CD14-positive monocyte (primary cell): ENCODE measurements around the gene PRTFDC1. TPM values are rescaled to one million over a fixed set of nuclear protein-coding genes. Genes with fewer than 3 reads are reported as not detected.

ENCODE experiments used
- DNase-seq, 3 donors: peaks; one replicate each; pipeline ENCODE4 v3.0.0-alpha.2; 2011 to 2022
- H2AFZ ChIP-seq: 2 replicates; pipeline ENCODE4 v1.6.0; 2012; ENCODE audit warnings: mild to moderate bottlenecking, low read depth, low read length, inconsistent platforms; ENCODE audit not compliant: insufficient read depth, poor library complexity, severe bottlenecking
- H3K27ac ChIP-seq, 2 donors: 1 replicate in 1 of 2; 2 replicates in 1 of 2; pipeline ENCODE4 v1.5.1; 2012 to 2013; ENCODE audit warnings: low read length in 2 of 2, control low read depth in 1 of 2, inconsistent platforms in 1 of 2, low read depth in 1 of 2, mild to moderate bottlenecking in 1 of 2
- H3K27me3 ChIP-seq, 2 donors: one replicate each; pipeline versions ENCODE4 v1.6.0 to v1.6.1; 2011 to 2013; ENCODE audit warnings: low read length in 2 of 2; ENCODE audit not compliant: control insufficient read depth in 2 of 2, insufficient read depth in 2 of 2
- H3K36me3 ChIP-seq, 2 donors: replicated peaks in 1 of 2; 1 replicate in 1 of 2; 2 replicates in 1 of 2; pipeline versions ENCODE4 v1.5.1 to v1.6.1; 2012 to 2013; ENCODE audit warnings: low read length in 2 of 2, control low read depth in 1 of 2, inconsistent platforms in 1 of 2, mild to moderate bottlenecking in 1 of 2; ENCODE audit not compliant: insufficient read depth in 2 of 2, control insufficient read depth in 1 of 2
- H3K4me1 ChIP-seq, 2 donors: 1 replicate in 1 of 2; 2 replicates in 1 of 2; pipeline versions ENCODE4 v1.5.1 to v1.6.1; 2012 to 2013; ENCODE audit warnings: low read length in 2 of 2, control low read depth in 1 of 2, inconsistent platforms in 1 of 2, mild to moderate bottlenecking in 1 of 2, moderate library complexity in 1 of 2; ENCODE audit not compliant: insufficient read depth in 2 of 2, control insufficient read depth in 1 of 2
- H3K4me2 ChIP-seq: replicated peaks from 2 replicates; pipeline ENCODE3; 2012; ENCODE audit warnings: low read length, moderate library complexity, mild to moderate bottlenecking; ENCODE audit not compliant: poor library complexity, severe bottlenecking; ENCODE audit errors: extremely low read depth
- H3K4me3 ChIP-seq, 3 experiments: fragments of 200-600 bp in 1 of 3; sonication (generic) in 1 of 3; replicated peaks in 1 of 3; 1 replicate in 2 of 3; 2 replicates in 1 of 3; pipeline ENCODE4 v1.5.1; 2011 to 2013; ENCODE audit warnings: low read length in 3 of 3, mild to moderate bottlenecking in 3 of 3, control low read depth in 2 of 3, low read depth in 2 of 3, inconsistent platforms in 1 of 3, moderate library complexity in 1 of 3
- H3K79me2 ChIP-seq: 2 replicates; pipeline ENCODE4 v1.6.0; 2012; ENCODE audit warnings: mild to moderate bottlenecking, control low read depth, inconsistent platforms, low read length, moderate library complexity; ENCODE audit not compliant: insufficient read depth
- H3K9ac ChIP-seq: 2 replicates; pipeline ENCODE4 v1.6.0; 2017; ENCODE audit warnings: low read length, mild to moderate bottlenecking; ENCODE audit not compliant: insufficient read depth, poor library complexity, severe bottlenecking
- H3K9me3 ChIP-seq, 2 donors: replicated peaks in 1 of 2; 1 replicate in 1 of 2; 2 replicates in 1 of 2; pipeline versions ENCODE4 v1.5.1 to v1.6.1; 2012 to 2013; ENCODE audit warnings: low read length in 2 of 2, control low read depth in 1 of 2; ENCODE audit not compliant: control insufficient read depth in 1 of 2, insufficient read depth in 1 of 2
- H4K20me1 ChIP-seq: 2 replicates; pipeline ENCODE4 v1.6.0; 2012; ENCODE audit warnings: mild to moderate bottlenecking, low read length, control low read depth, moderate library complexity; ENCODE audit not compliant: insufficient read depth
- H3K27ac Mint-ChIP-seq, 7 donors: one replicate each; pipeline ENCODE4 v1.8.0; 2020; ENCODE audit warnings: mild to moderate bottlenecking in 7 of 7, mixed read lengths in 7 of 7, moderate library complexity in 6 of 7, inconsistent platforms in 2 of 7
- H3K27me3 Mint-ChIP-seq, 3 donors: one replicate each; pipeline ENCODE4 v1.8.0; 2021 to 2022; ENCODE audit warnings: low read depth in 3 of 3, mild to moderate bottlenecking in 3 of 3, mixed read lengths in 3 of 3, moderate library complexity in 3 of 3, inconsistent platforms in 1 of 3
- H3K36me3 Mint-ChIP-seq, 2 donors: one replicate each; pipeline ENCODE4 v1.8.0; 2020; ENCODE audit warnings: mixed read lengths in 2 of 2, inconsistent platforms in 1 of 2, mild to moderate bottlenecking in 1 of 2
- H3K4me1 Mint-ChIP-seq: one replicate; pipeline ENCODE4 v1.8.0; 2020; ENCODE audit warnings: mild to moderate bottlenecking, mixed read lengths
- H3K4me3 Mint-ChIP-seq, 2 donors: one replicate each; pipeline ENCODE4 v1.8.0; 2020; ENCODE audit warnings: mild to moderate bottlenecking in 2 of 2, mixed read lengths in 2 of 2, moderate library complexity in 1 of 2
- H3K9me3 Mint-ChIP-seq, 7 donors: one replicate each; pipeline ENCODE4 v1.8.0; 2020 to 2022; ENCODE audit warnings: mixed read lengths in 7 of 7, mild to moderate bottlenecking in 6 of 7, moderate library complexity in 6 of 7, inconsistent platforms in 2 of 7
- WGBS: methylation state at CpG from one replicate; pipeline ENCODE4 v1.1.5; 2013; ENCODE audit warnings: missing lambda C conversion rate; ENCODE audit not compliant: insufficient coverage; 5-methylcytosine and 5-hydroxymethylcytosine counted together
- intact Hi-C, 2 donors: fragments of 100-400 bp; cut with micrococcal nuclease; formaldehyde crosslinking; loops; one replicate each; pipeline versions ENCODE4 v1.15.0 to v1.15.1; 2023
- polyA plus RNA-seq, 3 donors: library from polyadenylated mRNA; depleted of rRNA in 1 of 3; unstranded in 2 of 3; stranded (reverse) in 1 of 3; fragments of 300-500 nt in 2 of 3; fragments of >200 nt in 1 of 3; fragmentation: Illumina TruSeq in 2 of 3; gene quantifications; 1 replicate in 2 of 3; 2 replicates in 1 of 3; pipeline ENCODE4 v1.2.3, GENCODE V29; 2012 to 2021
- TF ChIP-seq, protein P1 (sequence below): fragments of 200-600 bp; IDR thresholded peaks from one replicate; pipeline ENCODE4 v1.8.0; 2022; ENCODE audit warnings: antibody characterized with exemption, mild to moderate bottlenecking

Gene PRTFDC1
- polyA plus RNA-seq, 3 donors, result not detected

DNA sequence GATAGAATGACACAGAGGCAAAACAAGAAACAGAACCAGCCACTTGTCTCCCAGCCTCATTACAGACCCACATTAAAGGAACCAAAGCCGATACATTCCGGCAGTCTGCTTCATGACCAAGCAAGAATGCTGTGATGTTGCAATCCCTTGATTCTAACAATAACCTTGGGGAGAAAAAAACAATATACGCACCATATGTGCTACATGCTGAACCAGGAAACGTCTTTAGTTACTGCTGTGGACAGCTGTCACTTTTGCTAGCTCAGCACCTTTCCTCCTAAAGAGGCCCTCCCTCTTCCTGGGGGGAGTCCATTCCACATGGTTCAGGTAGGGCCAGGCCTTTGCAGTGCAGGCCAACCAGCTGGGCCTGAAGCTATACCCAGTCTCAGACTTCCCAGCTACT lies 79.1 kb downstream of the PRTFDC1 start:
- TF ChIP-seq, protein P1, sequence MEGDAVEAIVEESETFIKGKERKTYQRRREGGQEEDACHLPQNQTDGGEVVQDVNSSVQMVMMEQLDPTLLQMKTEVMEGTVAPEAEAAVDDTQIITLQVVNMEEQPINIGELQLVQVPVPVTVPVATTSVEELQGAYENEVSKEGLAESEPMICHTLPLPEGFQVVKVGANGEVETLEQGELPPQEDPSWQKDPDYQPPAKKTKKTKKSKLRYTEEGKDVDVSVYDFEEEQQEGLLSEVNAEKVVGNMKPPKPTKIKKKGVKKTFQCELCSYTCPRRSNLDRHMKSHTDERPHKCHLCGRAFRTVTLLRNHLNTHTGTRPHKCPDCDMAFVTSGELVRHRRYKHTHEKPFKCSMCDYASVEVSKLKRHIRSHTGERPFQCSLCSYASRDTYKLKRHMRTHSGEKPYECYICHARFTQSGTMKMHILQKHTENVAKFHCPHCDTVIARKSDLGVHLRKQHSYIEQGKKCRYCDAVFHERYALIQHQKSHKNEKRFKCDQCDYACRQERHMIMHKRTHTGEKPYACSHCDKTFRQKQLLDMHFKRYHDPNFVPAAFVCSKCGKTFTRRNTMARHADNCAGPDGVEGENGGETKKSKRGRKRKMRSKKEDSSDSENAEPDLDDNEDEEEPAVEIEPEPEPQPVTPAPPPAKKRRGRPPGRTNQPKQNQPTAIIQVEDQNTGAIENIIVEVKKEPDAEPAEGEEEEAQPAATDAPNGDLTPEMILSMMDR, result no peak
- Mint-ChIP-seq H3K4me3 (peak overlapping the region in 1 of 2 donors; percentile 36), H3K4me1 (peaks cover 24% of the 10 kb centered on the region), H3K36me3 (no peaks in the 10 kb centered on the region), H3K27ac (peak overlapping the region; percentile 75 to 82 (median 76)), H3K9me3 (peaks cover 2 to 14% (median 4%) of the 10 kb centered on the region in 7 donors), H3K27me3 (peaks cover 0 to 5% (median 2%) of the 10 kb centered on the region in 3 donors)
- H3K4me3 ChIP-seq, result peak overlapping the region in 1 of 3 experiments; percentile 6
- H3K27me3 ChIP-seq, result no peaks in the 10 kb centered on the region
- intact Hi-C loops, result no loop called here
- peak overlapping the region; percentile 49 to 75 for H3K27ac ChIP-seq
- peaks cover 6 to 10% of the 10 kb centered on the region in 2 donors for H3K9me3 ChIP-seq
- WGBS, result 0% methylated on average over 2 of the region's 4 CpGs
- H4K20me1 ChIP-seq, result no peaks in the 10 kb centered on the region
- H2AFZ ChIP-seq, result peak overlapping the region; percentile 37
- H3K4me1 ChIP-seq, result peaks cover 13 to 15% of the 10 kb centered on the region in 2 donors
- H3K9ac ChIP-seq, result no peak overlapping the region
- peak overlapping the region; percentile 35 for H3K4me2 ChIP-seq
- no peaks in the 10 kb centered on the region for H3K36me3 ChIP-seq
- H3K79me2 ChIP-seq, result no peaks in the 10 kb centered on the region
- peak; percentile 77 to 84 (median 79) for DNase-seq

DNA sequence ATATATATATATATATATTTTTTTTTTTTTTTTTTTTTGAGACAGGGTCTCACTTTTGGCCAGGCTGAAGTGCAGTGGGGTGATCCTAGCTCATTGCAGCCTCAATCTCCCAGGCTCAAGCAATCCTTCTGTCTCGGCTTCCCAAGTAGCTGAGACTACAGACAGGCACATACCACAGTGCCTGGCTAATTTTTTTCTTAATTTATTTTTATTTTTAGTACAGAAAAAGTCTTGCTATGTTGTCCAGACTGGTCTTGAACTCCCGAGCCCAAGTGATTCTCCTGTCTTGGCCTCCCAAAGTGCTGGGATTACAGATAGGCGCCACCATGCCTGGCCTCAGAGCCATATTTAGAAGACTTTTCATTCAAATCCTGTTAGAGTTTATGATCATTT lies 79.6 kb downstream of the PRTFDC1 start:
- no peak for DNase-seq
- Mint-ChIP-seq H3K27ac (peak overlapping the region; percentile 66 to 82 (median 75)), H3K9me3 (peaks cover 2 to 14% (median 4%) of the 10 kb centered on the region in 7 donors), H3K4me3 (peak overlapping the region in 1 of 2 donors; percentile 36), H3K4me1 (peaks cover 24% of the 10 kb centered on the region), H3K36me3 (no peaks in the 10 kb centered on the region), H3K27me3 (peaks cover 0 to 4% (median 2%) of the 10 kb centered on the region in 3 donors)
- Histone ChIP-seq H3K36me3 (no peaks in the 10 kb centered on the region), H3K4me1 (peaks cover 13 to 15% of the 10 kb centered on the region in 2 donors), H3K9me3 (peaks cover 6 to 10% of the 10 kb centered on the region in 2 donors), H3K79me2 (no peaks in the 10 kb centered on the region), H3K4me2 (peak overlapping the region; percentile 35), H3K27me3 (no peaks in the 10 kb centered on the region), H3K4me3 (peak overlapping the region in 1 of 3 experiments; percentile 6), H4K20me1 (no peaks in the 10 kb centered on the region), H3K9ac (no peak overlapping the region), H2AFZ (peak overlapping the region; percentile 37), H3K27ac (peak overlapping the region; percentile 21 to 75)
- TF ChIP-seq, protein P1, result no peak
- WGBS, result no CpG with 5 or more reads among the region's 3 CpGs
- intact Hi-C loops, result no loop called here
